ENCODE measurements around the gene NBEA.

DNA sequence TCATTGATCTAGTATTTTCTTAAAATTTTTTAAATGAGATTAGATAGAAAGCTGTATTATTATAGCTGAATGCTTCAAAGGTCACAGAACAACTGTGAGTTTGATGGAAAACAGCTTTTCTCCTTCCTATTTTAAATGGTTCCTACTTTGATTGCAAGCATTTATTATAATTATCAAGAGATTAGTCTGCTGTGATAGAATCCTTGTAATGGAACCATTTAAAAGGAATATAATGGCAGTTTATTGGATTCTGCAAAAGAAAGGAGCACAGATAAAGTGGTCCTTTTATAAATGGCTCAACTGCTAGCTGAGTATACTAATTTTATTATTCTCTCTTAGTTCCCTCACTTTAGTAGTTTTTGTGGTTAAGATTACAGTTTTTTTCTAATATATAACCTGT lies 447.5 kb downstream of the NBEA start:
- TF ChIP-seq, protein P1, sequence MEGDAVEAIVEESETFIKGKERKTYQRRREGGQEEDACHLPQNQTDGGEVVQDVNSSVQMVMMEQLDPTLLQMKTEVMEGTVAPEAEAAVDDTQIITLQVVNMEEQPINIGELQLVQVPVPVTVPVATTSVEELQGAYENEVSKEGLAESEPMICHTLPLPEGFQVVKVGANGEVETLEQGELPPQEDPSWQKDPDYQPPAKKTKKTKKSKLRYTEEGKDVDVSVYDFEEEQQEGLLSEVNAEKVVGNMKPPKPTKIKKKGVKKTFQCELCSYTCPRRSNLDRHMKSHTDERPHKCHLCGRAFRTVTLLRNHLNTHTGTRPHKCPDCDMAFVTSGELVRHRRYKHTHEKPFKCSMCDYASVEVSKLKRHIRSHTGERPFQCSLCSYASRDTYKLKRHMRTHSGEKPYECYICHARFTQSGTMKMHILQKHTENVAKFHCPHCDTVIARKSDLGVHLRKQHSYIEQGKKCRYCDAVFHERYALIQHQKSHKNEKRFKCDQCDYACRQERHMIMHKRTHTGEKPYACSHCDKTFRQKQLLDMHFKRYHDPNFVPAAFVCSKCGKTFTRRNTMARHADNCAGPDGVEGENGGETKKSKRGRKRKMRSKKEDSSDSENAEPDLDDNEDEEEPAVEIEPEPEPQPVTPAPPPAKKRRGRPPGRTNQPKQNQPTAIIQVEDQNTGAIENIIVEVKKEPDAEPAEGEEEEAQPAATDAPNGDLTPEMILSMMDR (IDR thresholded peaks at IDR 0.05), result no peak
- TF ChIP-seq, protein P2, sequence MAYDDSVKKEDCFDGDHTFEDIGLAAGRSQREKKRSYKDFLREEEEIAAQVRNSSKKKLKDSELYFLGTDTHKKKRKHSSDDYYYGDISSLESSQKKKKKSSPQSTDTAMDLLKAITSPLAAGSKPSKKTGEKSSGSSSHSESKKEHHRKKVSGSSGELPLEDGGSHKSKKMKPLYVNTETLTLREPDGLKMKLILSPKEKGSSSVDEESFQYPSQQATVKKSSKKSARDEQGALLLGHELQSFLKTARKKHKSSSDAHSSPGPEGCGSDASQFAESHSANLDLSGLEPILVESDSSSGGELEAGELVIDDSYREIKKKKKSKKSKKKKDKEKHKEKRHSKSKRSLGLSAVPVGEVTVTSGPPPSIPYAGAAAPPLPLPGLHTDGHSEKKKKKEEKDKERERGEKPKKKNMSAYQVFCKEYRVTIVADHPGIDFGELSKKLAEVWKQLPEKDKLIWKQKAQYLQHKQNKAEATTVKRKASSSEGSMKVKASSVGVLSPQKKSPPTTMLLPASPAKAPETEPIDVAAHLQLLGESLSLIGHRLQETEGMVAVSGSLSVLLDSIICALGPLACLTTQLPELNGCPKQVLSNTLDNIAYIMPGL (CRISPR knock-in tag; IDR thresholded peaks at IDR 0.05; ENCODE audit: borderline replicate concordance), result no peak

Measured in A549 (cell line).